Liver (tissue), 9 donors: Measurements from ENCODE around the gene EPB42. TPM values are rescaled to one million over a fixed set of nuclear protein-coding genes. Genes with fewer than 3 reads are reported as not detected.

Source experiments
- DNase-seq: peaks from one replicate; pipeline ENCODE4 v3.0.0-alpha.2; 2017; ENCODE audit warnings: low spot score
- H3K27ac ChIP-seq, 2 donors: one replicate each; pipeline ENCODE4 v1.7.0; 2013; ENCODE audit warnings: inconsistent platforms in 2 of 2, low read length in 2 of 2, control low read depth in 1 of 2, low read depth in 1 of 2, mild to moderate bottlenecking in 1 of 2
- H3K27me3 ChIP-seq, 4 donors: one replicate each; pipeline versions ENCODE4 v1.6.1 to v1.7.0; 2013; ENCODE audit warnings: low read length in 3 of 4, inconsistent platforms in 1 of 4, mild to moderate bottlenecking in 1 of 4, moderate library complexity in 1 of 4; ENCODE audit not compliant: control insufficient read depth in 4 of 4, insufficient read depth in 4 of 4
- H3K36me3 ChIP-seq, 4 donors: one replicate each; pipeline versions ENCODE4 v1.6.1 to v1.7.0; 2013; ENCODE audit warnings: low read length in 3 of 4, mild to moderate bottlenecking in 3 of 4, low read depth in 1 of 4, moderate library complexity in 1 of 4; ENCODE audit not compliant: control insufficient read depth in 4 of 4, insufficient read depth in 3 of 4
- H3K4me1 ChIP-seq, 4 donors: one replicate each; pipeline versions ENCODE4 v1.6.1 to v1.7.0; 2013; ENCODE audit warnings: low read length in 3 of 4, mild to moderate bottlenecking in 3 of 4, moderate library complexity in 1 of 4; ENCODE audit not compliant: control insufficient read depth in 4 of 4, insufficient read depth in 4 of 4
- H3K4me3 ChIP-seq, 3 donors: one replicate each; pipeline versions ENCODE4 v1.6.1 to v1.7.0; 2013; ENCODE audit warnings: low read length in 3 of 3, control low read depth in 1 of 3, low read depth in 1 of 3, mild to moderate bottlenecking in 1 of 3
- H3K9ac ChIP-seq, 2 donors: one replicate each; pipeline ENCODE4 v1.7.0; 2013; ENCODE audit warnings: low read length in 2 of 2, mild to moderate bottlenecking in 2 of 2, moderate library complexity in 2 of 2, control low read depth in 1 of 2, low read depth in 1 of 2
- H3K9me3 ChIP-seq, 4 donors: one replicate each; pipeline versions ENCODE4 v1.6.1 to v1.7.0; 2013; ENCODE audit warnings: low read length in 3 of 4; ENCODE audit not compliant: control insufficient read depth in 4 of 4
- ATF3 ChIP-seq: IDR thresholded peaks from 2 replicates; pipeline ENCODE4 v1.6.1; 2016; ENCODE audit warnings: antibody characterized with exemption
- EGR1 ChIP-seq, 2 donors: IDR thresholded peaks; 2 replicates each; pipeline ENCODE4 v1.6.1; 2016 to 2018; ENCODE audit warnings: antibody characterized with exemption in 2 of 2, low read depth in 2 of 2
- FOXA1 ChIP-seq: IDR thresholded peaks from 2 replicates; pipeline ENCODE4 v1.6.1; 2016; ENCODE audit warnings: antibody characterized with exemption
- FOXA2 ChIP-seq: IDR thresholded peaks from 2 replicates; pipeline ENCODE4 v1.6.1; 2016; ENCODE audit warnings: antibody characterized with exemption
- GABPA ChIP-seq, 2 donors: IDR thresholded peaks in 1 of 2; conservative IDR thresholded peaks in 1 of 2; 2 replicates each; pipeline ENCODE4 v1.6.1; 2016; ENCODE audit warnings: antibody characterized with exemption in 2 of 2, mild to moderate bottlenecking in 1 of 2, moderate library complexity in 1 of 2
- HNF4A ChIP-seq, 2 donors: conservative IDR thresholded peaks; 2 replicates each; pipeline ENCODE4 v1.6.1; 2016; ENCODE audit warnings: antibody characterized with exemption in 2 of 2, mild to moderate bottlenecking in 2 of 2
- HNF4G ChIP-seq: IDR thresholded peaks from 2 replicates; pipeline ENCODE4 v1.6.1; 2016; ENCODE audit warnings: antibody characterized with exemption
- JUND ChIP-seq, 2 donors: IDR thresholded peaks; 2 replicates each; pipeline ENCODE4 v1.6.1; 2016; ENCODE audit warnings: antibody characterized with exemption in 2 of 2
- NR2F2 ChIP-seq: IDR thresholded peaks from 2 replicates; pipeline ENCODE4 v1.6.1; 2016; ENCODE audit warnings: antibody characterized with exemption
- RAD21 ChIP-seq, 2 donors: IDR thresholded peaks; 2 replicates each; pipeline ENCODE4 v1.6.1; 2016; ENCODE audit warnings: antibody characterized with exemption in 2 of 2, mild to moderate bottlenecking in 2 of 2
- RXRA ChIP-seq, 2 donors: IDR thresholded peaks; 2 replicates each; pipeline ENCODE4 v1.6.1; 2017 to 2018; ENCODE audit warnings: antibody characterized with exemption in 2 of 2, mild to moderate bottlenecking in 1 of 2
- SP1 ChIP-seq: IDR thresholded peaks from 2 replicates; pipeline ENCODE4 v1.6.1; 2018; ENCODE audit warnings: antibody characterized with exemption, mild to moderate bottlenecking
- TAF1 ChIP-seq: conservative IDR thresholded peaks from 2 replicates; pipeline ENCODE4 v1.6.1; 2016; ENCODE audit warnings: antibody characterized with exemption, mild to moderate bottlenecking
- YY1 ChIP-seq: IDR thresholded peaks from 2 replicates; pipeline ENCODE4 v1.6.1; 2016; ENCODE audit warnings: antibody characterized with exemption, mild to moderate bottlenecking
- ZBTB33 ChIP-seq: IDR thresholded peaks from 2 replicates; pipeline ENCODE4 v1.6.1; 2016; ENCODE audit warnings: antibody characterized with exemption
- WGBS: extraction: QIAGEN DNeasy Blood & Tissue Kit; methylation state at CpG from one replicate; pipeline ENCODE4 v1.1.7; 2013; 5-methylcytosine and 5-hydroxymethylcytosine counted together
- polyA plus RNA-seq, 2 donors: library from polyadenylated mRNA; stranded (reverse) in 1 of 2; unstranded in 1 of 2; fragments of 200-250 nt in 1 of 2; fragments of >200 nt in 1 of 2; fragmentation: Nextera tagmentation in 1 of 2; extraction: Ambion mirVana in 1 of 2; gene quantifications; one replicate each; pipeline versions ENCODE4 v1.2.1 to v1.2.3, GENCODE V29; 2013 to 2015
- total RNA-seq, 2 donors: library from RNA; depleted of rRNA; stranded (reverse); fragments of >200 nt; gene quantifications; one replicate each; pipeline ENCODE4 v1.2.3, GENCODE V29; 2014
- TF ChIP-seq, protein P1 (sequence below): IDR thresholded peaks from 2 replicates; pipeline ENCODE4 v1.6.1; 2016; ENCODE audit warnings: antibody characterized with exemption, mild to moderate bottlenecking
- TF ChIP-seq, protein P2 (sequence below): fragments of 150-350 bp; IDR thresholded peaks from 2 replicates; pipeline ENCODE4 v1.5.1; 2017; ENCODE audit warnings: improper control_type of control experiment, low read depth, low read length; ENCODE audit not compliant: missing input control
- TF ChIP-seq, protein P3 (sequence below): IDR thresholded peaks from 2 replicates; pipeline ENCODE4 v1.6.1; 2016; ENCODE audit warnings: antibody characterized with exemption
- donor health status: healthy.
- donor health status: healthy.
- donor health status: healthy.
- donor health status: healthy.
- donor health status: healthy.

The EPB42 gene
- total and polyA plus RNA-seq, 4 donors, result 0.02 to 247 TPM; not detected in 2

DNA sequence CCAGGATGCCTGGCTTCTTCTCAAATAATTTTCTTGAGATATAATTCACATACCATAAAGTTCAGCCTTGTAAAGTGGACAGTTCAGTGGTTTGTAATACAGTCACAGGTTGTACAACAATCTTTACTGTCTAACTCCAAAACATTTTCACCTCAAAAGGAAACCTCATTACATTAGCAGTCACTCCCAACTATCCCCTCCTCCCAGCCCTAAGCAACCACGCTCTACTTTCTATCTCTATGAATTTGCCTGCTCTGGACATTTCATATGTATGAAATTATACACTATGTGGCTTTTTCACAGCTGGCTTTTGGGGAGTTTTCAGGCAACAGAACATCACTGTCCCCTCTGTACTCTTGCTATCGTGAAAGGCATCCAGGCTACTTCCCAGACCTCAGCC lies 28.4 kb upstream of the EPB42 start:
- DNase-seq, result no peak
- Histone ChIP-seq H3K27ac (no peak overlapping the region), H3K9me3 (no peaks in the 10 kb centered on the region), H3K36me3 (no peaks in the 10 kb centered on the region), H3K27me3 (no peaks in the 10 kb centered on the region), H3K9ac (no peak overlapping the region), H3K4me1 (no peaks in the 10 kb centered on the region), H3K4me3 (no peak overlapping the region)
- WGBS, result 78% methylated on average over 2 of the region's 2 CpGs
- TF ChIP-seq FOXA1 (no peak), HNF4A (conservative IDR thresholded peaks at IDR 0.05) (no peak), RXRA (IDR thresholded peaks at IDR 0.05) (no peak), JUND (IDR thresholded peaks at IDR 0.05) (no peak), EGR1 (IDR thresholded peaks at IDR 0.05; ENCODE audit: low read depth in 2 of 2) (no peak), RAD21 (IDR thresholded peaks at IDR 0.05) (no peak), SP1 (no peak), FOXA2 (no peak), ZBTB33 (no peak), NR2F2 (no peak), ATF3 (no peak), YY1 (no peak), HNF4G (no peak)
- TF ChIP-seq, protein P1, sequence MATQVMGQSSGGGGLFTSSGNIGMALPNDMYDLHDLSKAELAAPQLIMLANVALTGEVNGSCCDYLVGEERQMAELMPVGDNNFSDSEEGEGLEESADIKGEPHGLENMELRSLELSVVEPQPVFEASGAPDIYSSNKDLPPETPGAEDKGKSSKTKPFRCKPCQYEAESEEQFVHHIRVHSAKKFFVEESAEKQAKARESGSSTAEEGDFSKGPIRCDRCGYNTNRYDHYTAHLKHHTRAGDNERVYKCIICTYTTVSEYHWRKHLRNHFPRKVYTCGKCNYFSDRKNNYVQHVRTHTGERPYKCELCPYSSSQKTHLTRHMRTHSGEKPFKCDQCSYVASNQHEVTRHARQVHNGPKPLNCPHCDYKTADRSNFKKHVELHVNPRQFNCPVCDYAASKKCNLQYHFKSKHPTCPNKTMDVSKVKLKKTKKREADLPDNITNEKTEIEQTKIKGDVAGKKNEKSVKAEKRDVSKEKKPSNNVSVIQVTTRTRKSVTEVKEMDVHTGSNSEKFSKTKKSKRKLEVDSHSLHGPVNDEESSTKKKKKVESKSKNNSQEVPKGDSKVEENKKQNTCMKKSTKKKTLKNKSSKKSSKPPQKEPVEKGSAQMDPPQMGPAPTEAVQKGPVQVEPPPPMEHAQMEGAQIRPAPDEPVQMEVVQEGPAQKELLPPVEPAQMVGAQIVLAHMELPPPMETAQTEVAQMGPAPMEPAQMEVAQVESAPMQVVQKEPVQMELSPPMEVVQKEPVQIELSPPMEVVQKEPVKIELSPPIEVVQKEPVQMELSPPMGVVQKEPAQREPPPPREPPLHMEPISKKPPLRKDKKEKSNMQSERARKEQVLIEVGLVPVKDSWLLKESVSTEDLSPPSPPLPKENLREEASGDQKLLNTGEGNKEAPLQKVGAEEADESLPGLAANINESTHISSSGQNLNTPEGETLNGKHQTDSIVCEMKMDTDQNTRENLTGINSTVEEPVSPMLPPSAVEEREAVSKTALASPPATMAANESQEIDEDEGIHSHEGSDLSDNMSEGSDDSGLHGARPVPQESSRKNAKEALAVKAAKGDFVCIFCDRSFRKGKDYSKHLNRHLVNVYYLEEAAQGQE, result no peak
- TF ChIP-seq, protein P2, sequence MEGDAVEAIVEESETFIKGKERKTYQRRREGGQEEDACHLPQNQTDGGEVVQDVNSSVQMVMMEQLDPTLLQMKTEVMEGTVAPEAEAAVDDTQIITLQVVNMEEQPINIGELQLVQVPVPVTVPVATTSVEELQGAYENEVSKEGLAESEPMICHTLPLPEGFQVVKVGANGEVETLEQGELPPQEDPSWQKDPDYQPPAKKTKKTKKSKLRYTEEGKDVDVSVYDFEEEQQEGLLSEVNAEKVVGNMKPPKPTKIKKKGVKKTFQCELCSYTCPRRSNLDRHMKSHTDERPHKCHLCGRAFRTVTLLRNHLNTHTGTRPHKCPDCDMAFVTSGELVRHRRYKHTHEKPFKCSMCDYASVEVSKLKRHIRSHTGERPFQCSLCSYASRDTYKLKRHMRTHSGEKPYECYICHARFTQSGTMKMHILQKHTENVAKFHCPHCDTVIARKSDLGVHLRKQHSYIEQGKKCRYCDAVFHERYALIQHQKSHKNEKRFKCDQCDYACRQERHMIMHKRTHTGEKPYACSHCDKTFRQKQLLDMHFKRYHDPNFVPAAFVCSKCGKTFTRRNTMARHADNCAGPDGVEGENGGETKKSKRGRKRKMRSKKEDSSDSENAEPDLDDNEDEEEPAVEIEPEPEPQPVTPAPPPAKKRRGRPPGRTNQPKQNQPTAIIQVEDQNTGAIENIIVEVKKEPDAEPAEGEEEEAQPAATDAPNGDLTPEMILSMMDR, result no peak
- TF ChIP-seq, protein P3, sequence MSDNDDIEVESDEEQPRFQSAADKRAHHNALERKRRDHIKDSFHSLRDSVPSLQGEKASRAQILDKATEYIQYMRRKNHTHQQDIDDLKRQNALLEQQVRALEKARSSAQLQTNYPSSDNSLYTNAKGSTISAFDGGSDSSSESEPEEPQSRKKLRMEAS, result no peak

GRCh38 chr15:43246261-43246774 lies 25.5 kb upstream of the EPB42 start:
- Histone ChIP-seq H3K9ac (no peak overlapping the region), H3K27ac (no peak overlapping the region), H3K4me1 (no peaks in the 10 kb centered on the region), H3K9me3 (no peaks in the 10 kb centered on the region), H3K27me3 (peaks cover 0 to 3% (median 0%) of the 10 kb centered on the region in 4 donors), H3K36me3 (no peaks in the 10 kb centered on the region), H3K4me3 (no peak overlapping the region)
- 65% methylated on average over 6 of the region's 6 CpGs for WGBS
- DNase-seq, result no peak
- TF ChIP-seq RAD21 (IDR thresholded peaks at IDR 0.05) (no peak), SP1 (no peak), HNF4A (conservative IDR thresholded peaks at IDR 0.05) (no peak), RXRA (IDR thresholded peaks at IDR 0.05) (no peak), YY1 (no peak), TAF1 (no peak), NR2F2 (no peak), HNF4G (no peak), ATF3 (no peak), FOXA2 (no peak), GABPA (IDR thresholded peaks at IDR 0.05 in 1 of 2, conservative IDR thresholded peaks at IDR 0.05 in 1 of 2) (no peak), EGR1 (IDR thresholded peaks at IDR 0.05; ENCODE audit: low read depth in 2 of 2) (no peak), FOXA1 (no peak), ZBTB33 (no peak)
- TF ChIP-seq, protein P3, result no peak
- TF ChIP-seq, protein P2, result no peak
